HepG2 (cell line): ENCODE results near the gene COX14. TPM values are rescaled to one million over a fixed set of nuclear protein-coding genes. Genes with fewer than 3 reads are reported as not detected.

Experiments used
- ATF5 ChIP-seq: sonication (generic); formaldehyde crosslinking; IDR thresholded peaks from 2 replicates; pipeline ENCODE4 v1.4.0; 2020; ENCODE audit warnings: mild to moderate bottlenecking, low read depth, missing genetic modification reagents
- CCAR2 ChIP-seq: fragments of 200-400 bp; formaldehyde crosslinking; optimal IDR thresholded peaks from 2 replicates; pipeline ENCODE3; 2018; ENCODE audit warnings: low read depth, mild to moderate bottlenecking, low read length, moderate library complexity
- CREB3 ChIP-seq: sonication (generic); formaldehyde crosslinking; IDR thresholded peaks from 2 replicates; pipeline ENCODE4 v1.5.0; 2020; ENCODE audit warnings: missing genetic modification reagents
- HNF1A ChIP-seq, 2 experiments: sonication (generic) in 1 of 2; formaldehyde crosslinking in 1 of 2; IDR thresholded peaks; 2 replicates each; pipeline versions ENCODE4 v1.4.0 to v1.6.1; 2016 to 2020; ENCODE audit warnings: borderline replicate concordance in 1 of 2, low read depth in 1 of 2, mild to moderate bottlenecking in 1 of 2, missing genetic modification reagents in 1 of 2
- HNF4A ChIP-seq: sonication (generic); formaldehyde crosslinking; IDR thresholded peaks from 2 replicates; pipeline ENCODE4 v1.4.0; 2020; ENCODE audit warnings: missing genetic modification reagents
- KDM3A ChIP-seq: IDR thresholded peaks from 2 replicates; pipeline ENCODE4 v1.6.1; 2018; ENCODE audit warnings: low read depth, missing compliant biosample characterization
- PLSCR1 ChIP-seq: sonication (generic); formaldehyde crosslinking; IDR thresholded peaks from 2 replicates; pipeline ENCODE4 v1.5.0; 2020; ENCODE audit warnings: missing genetic modification reagents, mild to moderate bottlenecking, borderline replicate concordance
- REPIN1 ChIP-seq: sonication (generic); formaldehyde crosslinking; IDR thresholded peaks from 2 replicates; pipeline ENCODE4 v1.8.0; 2022; ENCODE audit warnings: missing genetic modification reagents, low read depth, mild to moderate bottlenecking, borderline replicate concordance
- RNF2 ChIP-seq: fragments of 450-650 bp; conservative IDR thresholded peaks from 2 replicates; pipeline ENCODE4 v1.6.1; 2016; ENCODE audit warnings: low read depth
- TOE1 ChIP-seq: sonication (generic); formaldehyde crosslinking; IDR thresholded peaks from 2 replicates; pipeline ENCODE4 v1.4.0; 2020; ENCODE audit warnings: mild to moderate bottlenecking, missing genetic modification reagents
- ZFY ChIP-seq: sonication (generic); formaldehyde crosslinking; IDR thresholded peaks from 2 replicates; pipeline ENCODE4 v1.4.0; 2020; ENCODE audit warnings: missing genetic modification reagents
- ZNF121 ChIP-seq: sonication (generic); formaldehyde crosslinking; IDR thresholded peaks from 2 replicates; pipeline ENCODE4 v1.5.0; 2020; ENCODE audit warnings: mild to moderate bottlenecking, missing genetic modification reagents
- ZNF44 ChIP-seq: sonication (generic); formaldehyde crosslinking; IDR thresholded peaks from 2 replicates; pipeline ENCODE4 v1.5.1; 2020; ENCODE audit warnings: mild to moderate bottlenecking, missing genetic modification reagents
- ZNF530 ChIP-seq: sonication (generic); formaldehyde crosslinking; IDR thresholded peaks from 2 replicates; pipeline ENCODE4 v1.5.0; 2020; ENCODE audit warnings: low read depth, mild to moderate bottlenecking, missing genetic modification reagents
- ZNF562 ChIP-seq: sonication (generic); formaldehyde crosslinking; IDR thresholded peaks from 2 replicates; pipeline ENCODE4 v1.8.0; 2022; ENCODE audit warnings: missing genetic modification reagents, borderline replicate concordance
- ZNF574 ChIP-seq: sonication (generic); formaldehyde crosslinking; IDR thresholded peaks from 2 replicates; pipeline ENCODE4 v1.4.0; 2020; ENCODE audit warnings: missing genetic modification reagents
- ZNF674 ChIP-seq: sonication (generic); formaldehyde crosslinking; IDR thresholded peaks from 2 replicates; pipeline ENCODE4 v1.5.0; 2020; ENCODE audit warnings: low read depth, mild to moderate bottlenecking, missing genetic modification reagents
- ZNF724P ChIP-seq: sonication (generic); formaldehyde crosslinking; IDR thresholded peaks from 2 replicates; pipeline ENCODE4 v1.8.0; 2022; ENCODE audit warnings: missing genetic modification reagents, borderline replicate concordance
- polyA plus RNA-seq, 8 experiments: library from polyadenylated mRNA; depleted of rRNA in 3 of 8; stranded (reverse) in 7 of 8; unstranded in 1 of 8; fragments of >200 nt; fragmentation: Illumina TruSeq in 4 of 8; extraction: Trizol in 4 of 8; gene quantifications; 2 replicates each; pipeline versions ENCODE4 v1.2.1 to v1.2.3, GENCODE V29; 2011 to 2016; ENCODE audit warnings: low read depth in 4 of 8, missing spikeins in 1 of 8, mixed read lengths in 1 of 8; ENCODE audit not compliant: insufficient read depth in 1 of 8
- total RNA-seq, 5 experiments: library from RNA; depleted of rRNA; stranded (reverse); fragments of >200 nt; fragmentation: Illumina TruSeq; extraction: Trizol; gene quantifications; 2 replicates each; pipeline ENCODE4 v1.2.3, GENCODE V29; 2016; ENCODE audit warnings: low read depth in 1 of 5

Gene COX14
- total and polyA plus RNA-seq, 2 of the 13 experiments (the other 11 are each of a cell fraction or from before 2014, with no cell fraction given): 53.0 to 71.6 TPM

GRCh38 chr12:50112456-50113218 is 601 bp downstream of the COX14 start (continued):
- TF ChIP-seq ZNF574 (CRISPR knock-in tag): no peak
- no peak; the same call in 1 of the 2 replicates for TF ChIP-seq ZNF724P
- TF ChIP-seq PLSCR1 (CRISPR knock-in tag): no peak
- 0 out of 2 replicates have a peak, but pooled peaks have one; percentile 20 for TF ChIP-seq HNF4A
- TF ChIP-seq ZNF44: no peak
- TF ChIP-seq ZNF530 (CRISPR knock-in tag): no peak
- TF ChIP-seq ATF5 (CRISPR knock-in tag): no peak; the same call in 1 of the 2 replicates
- no peak for TF ChIP-seq HNF1A (IDR thresholded peaks at IDR 0.05; ENCODE audit: low read depth)
- TF ChIP-seq HNF1A (CRISPR knock-in tag; IDR thresholded peaks at IDR 0.05; ENCODE audit: borderline replicate concordance): 0 out of 2 replicates have a peak, but pooled peaks have one; percentile 10
- TF ChIP-seq ZFY (CRISPR knock-in tag): peak; percentile 9; the same call in 1 of the 2 replicates
- TF ChIP-seq CCAR2: no peak
- TF ChIP-seq CREB3: no peak
- TF ChIP-seq REPIN1 (CRISPR knock-in tag): no peak
- TF ChIP-seq ZNF674 (CRISPR knock-in tag): 0 out of 2 replicates have a peak, but pooled peaks have one; percentile 19
- TF ChIP-seq RNF2: 0 out of 2 replicates have a peak, but pooled peaks have one; percentile 9
- no peak for TF ChIP-seq TOE1 (CRISPR knock-in tag)
- peak; percentile 24; the same call in 1 of the 2 replicates for TF ChIP-seq ZNF121 (CRISPR knock-in tag)
- TF ChIP-seq KDM3A (CRISPR knock-in tag): no peak
- TF ChIP-seq ZNF562 (CRISPR knock-in tag): no peak
